Measurements from ENCODE around the gene LRBA. TPM values are rescaled to one million over a fixed set of nuclear protein-coding genes. Genes with fewer than 3 reads are reported as not detected.
A peak's percentile ranks its signal among the peaks of the same experiment; 100 is the strongest.
"Not testable (repeated sequence)": the region's sequence is repeated elsewhere in the genome, so short reads cannot be mapped to it uniquely, and the experiment has no call there.

The LRBA gene
- total RNA-seq, 1 donor from 2014 or later, result 46.2 TPM

- ATAC-seq (no peak), DNase-seq (no peak)
- Histone ChIP-seq H3K36me3 (no peaks in the 10 kb centered on the region), H3K27ac (no peak overlapping the region), H3K9me3 (no peaks in the 10 kb centered on the region), H3K27me3 (ENCODE audit: low read depth) (no peaks in the 10 kb centered on the region), H3K4me3 (no peak overlapping the region), H3K4me1 (no peaks in the 10 kb centered on the region)
- intact Hi-C loops (cut with DNase I), result no loop called here
- TF ChIP-seq CTCF (IDR thresholded peaks at IDR 0.05), result no peak
Measured at GRCh38 chr4:150562250-150562649, 452.8 kb downstream of the LRBA start.

GRCh38 chr4:150561143-150561737 is 453.8 kb downstream of the LRBA start:
- H3K4me3 ChIP-seq, result no peak overlapping the region
- H3K4me1 ChIP-seq, result no peaks in the 10 kb centered on the region
- DNase-seq (no peak), ATAC-seq (no peak)
- no peaks in the 10 kb centered on the region for H3K27me3 ChIP-seq (ENCODE audit: low read depth)
- H3K27ac ChIP-seq, result no peak overlapping the region
- H3K9me3 ChIP-seq, result no peaks in the 10 kb centered on the region
- H3K36me3 ChIP-seq, result no peaks in the 10 kb centered on the region
- no peak for TF ChIP-seq CTCF (IDR thresholded peaks at IDR 0.05)
- intact Hi-C loops (cut with DNase I), result no loop called here

- H3K27me3 ChIP-seq (ENCODE audit: low read depth); H3K4me1 ChIP-seq; DNase-seq; H3K36me3 ChIP-seq; intact Hi-C loops (cut with DNase I); H3K4me3 ChIP-seq; H3K9me3 ChIP-seq; H3K27ac ChIP-seq: not testable (repeated sequence)
- peak in 1 of 2 donors; percentile 62 for ATAC-seq
Measured at GRCh38 chr4:150557811-150558210, 457.3 kb downstream of the LRBA start.

- intact Hi-C loops (cut with DNase I), result no loop called here
- DNase-seq, result no peak
- no peak for ATAC-seq
Measured at GRCh38 chr4:150547154-150547838, 467.8 kb downstream of the LRBA start.

GRCh38 chr4:150546286-150546685 is 468.8 kb downstream of the LRBA start:
- TF ChIP-seq CTCF (IDR thresholded peaks at IDR 0.05), result no peak
- Histone ChIP-seq H3K27ac (no peak overlapping the region), H3K36me3 (no peaks in the 10 kb centered on the region), H3K9me3 (no peaks in the 10 kb centered on the region), H3K4me3 (no peak overlapping the region), H3K27me3 (ENCODE audit: low read depth) (no peaks in the 10 kb centered on the region), H3K4me1 (no peaks in the 10 kb centered on the region)
- intact Hi-C loops (cut with DNase I), result no loop called here
- ATAC-seq (no peak), DNase-seq (no peak)

More at GRCh38 chr4:150547154-150547838, 467.8 kb downstream of the LRBA start:
- Histone ChIP-seq H3K27ac (no peak overlapping the region), H3K9me3 (no peaks in the 10 kb centered on the region), H3K27me3 (ENCODE audit: low read depth) (no peaks in the 10 kb centered on the region), H3K36me3 (no peaks in the 10 kb centered on the region), H3K4me3 (no peak overlapping the region), H3K4me1 (no peaks in the 10 kb centered on the region)
- TF ChIP-seq CTCF (IDR thresholded peaks at IDR 0.05), result no peak

- H3K9me3 ChIP-seq, result no peaks in the 10 kb centered on the region
- DNase-seq, result no peak
- H3K27me3 ChIP-seq (ENCODE audit: low read depth), result no peaks in the 10 kb centered on the region
- H3K36me3 ChIP-seq, result no peaks in the 10 kb centered on the region
- H3K4me1 ChIP-seq, result no peaks in the 10 kb centered on the region
- ATAC-seq, result no peak
- H3K4me3 ChIP-seq, result no peak overlapping the region
- TF ChIP-seq CTCF (IDR thresholded peaks at IDR 0.05), result no peak
- intact Hi-C loops (cut with DNase I), result no loop called here
- H3K27ac ChIP-seq, result no peak overlapping the region
Measured at GRCh38 chr4:150543042-150543441, 472.0 kb downstream of the LRBA start.

Data from lower lobe of right lung (tissue), 2 donors.